GM21381 (cell line): ENCODE results near the gene NPAS3.

Experiments
- ATAC-seq: cut with Tn5 transposase; IDR thresholded peaks from one replicate; pipeline ENCODE4 v1.9.1; 2021; ENCODE audit warnings: mild to moderate bottlenecking, moderate library complexity; ENCODE audit not compliant: unreplicated experiment

NPAS3 gene

GRCh38 chr14:33727606-33728005 is 788.9 kb downstream of the NPAS3 start:
- no peak for ATAC-seq

- ATAC-seq = no peak
Measured at GRCh38 chr14:33728010-33728498, 789.4 kb downstream of the NPAS3 start.

- ATAC-seq = no peak
Measured at GRCh38 chr14:33730156-33730555, 791.5 kb downstream of the NPAS3 start.

GRCh38 chr14:33732175-33732574 is 793.5 kb downstream of the NPAS3 start:
- ATAC-seq = no peak

- no peak for ATAC-seq
Measured at GRCh38 chr14:33733310-33733709, 794.6 kb downstream of the NPAS3 start.

- ATAC-seq = no peak
Measured at GRCh38 chr14:33733721-33734120, 795.0 kb downstream of the NPAS3 start.

GRCh38 chr14:33734387-33734786 is 795.7 kb downstream of the NPAS3 start:
- no peak for ATAC-seq

- ATAC-seq = no peak
Measured at GRCh38 chr14:33736299-33736825, 797.7 kb downstream of the NPAS3 start.

GRCh38 chr14:33736979-33737378 is 798.3 kb downstream of the NPAS3 start:
- no peak for ATAC-seq

- ATAC-seq = no peak
Measured at GRCh38 chr14:33737446-33737845, 798.8 kb downstream of the NPAS3 start.

GRCh38 chr14:33738029-33738428 is 799.4 kb downstream of the NPAS3 start:
- ATAC-seq = no peak

GRCh38 chr14:33738491-33738890 is 799.8 kb downstream of the NPAS3 start:
- no peak for ATAC-seq

- no peak for ATAC-seq
Measured at GRCh38 chr14:33740531-33740930, 801.9 kb downstream of the NPAS3 start.

- no peak for ATAC-seq
Measured at GRCh38 chr14:33742166-33742565, 803.5 kb downstream of the NPAS3 start.

- ATAC-seq = no peak
Measured at GRCh38 chr14:33745163-33745562, 806.5 kb downstream of the NPAS3 start.

- no peak for ATAC-seq
Measured at GRCh38 chr14:33747749-33748148, 809.1 kb downstream of the NPAS3 start.

GRCh38 chr14:33754261-33754660 is 815.6 kb downstream of the NPAS3 start:
- no peak for ATAC-seq

- ATAC-seq = no peak
Measured at GRCh38 chr14:33755358-33755757, 816.7 kb downstream of the NPAS3 start.

GRCh38 chr14:33756833-33757232 is 818.2 kb downstream of the NPAS3 start:
- no peak for ATAC-seq

GRCh38 chr14:33758547-33758946 is 819.9 kb downstream of the NPAS3 start:
- no peak for ATAC-seq

GRCh38 chr14:33762161-33762851 is 823.6 kb downstream of the NPAS3 start:
- no peak for ATAC-seq

GRCh38 chr14:33764876-33765650 is 826.4 kb downstream of the NPAS3 start:
- no peak for ATAC-seq
